Fibroblast of villous mesenchyme (primary cell): ENCODE measurements around the gene PRLHR. TPM values are rescaled to one million over a fixed set of nuclear protein-coding genes. Genes with fewer than 3 reads are reported as not detected.

ENCODE experiments used
- DNase-seq: peaks from one replicate; pipeline ENCODE4 v3.0.0-alpha.2; 2010; ENCODE audit warnings: low read depth
- H3K4me3 ChIP-seq: 2 replicates; pipeline ENCODE4 v1.5.1; 2011; ENCODE audit warnings: low read depth, mild to moderate bottlenecking, low read length
- CTCF ChIP-seq: IDR thresholded peaks from 2 replicates; pipeline ENCODE4 v1.5.1; 2012; ENCODE audit warnings: low read depth, mild to moderate bottlenecking, low read length; ENCODE audit not compliant: insufficient read depth
- total RNA-seq: library from RNA; depleted of rRNA; stranded (reverse); fragments of >200 nt; gene quantifications from 2 replicates; pipeline ENCODE4 v1.2.3, GENCODE V29; 2012

Gene PRLHR
- total RNA-seq, 1 donor: not detected

- no peak for TF ChIP-seq CTCF
Observed at GRCh38 chr10:118570591-118570990, 24.9 kb downstream of the PRLHR start.

GRCh38 chr10:118569882-118570252 lies 25.6 kb downstream of the PRLHR start:
- H3K4me3 ChIP-seq: no peak overlapping the region
- TF ChIP-seq CTCF: no peak
- DNase-seq: no peak

More at GRCh38 chr10:118570591-118570990, 24.9 kb downstream of the PRLHR start:
- DNase-seq: no peak
- H3K4me3 ChIP-seq: no peak overlapping the region

- peak; percentile 30 for DNase-seq
- no peak overlapping the region for H3K4me3 ChIP-seq
- no peak for TF ChIP-seq CTCF
Observed at GRCh38 chr10:118569241-118569881, 26.1 kb downstream of the PRLHR start.

- DNase-seq: peak; percentile 68
- peak overlapping the region; percentile 46 for H3K4me3 ChIP-seq
- peak; percentile 73 for TF ChIP-seq CTCF
Observed at GRCh38 chr10:118568327-118568848, 27.1 kb downstream of the PRLHR start.

GRCh38 chr10:118567701-118568248 lies 27.7 kb downstream of the PRLHR start:
- TF ChIP-seq CTCF: no peak
- no peak for DNase-seq
- no peak overlapping the region for H3K4me3 ChIP-seq

- no peak overlapping the region for H3K4me3 ChIP-seq
- no peak for TF ChIP-seq CTCF
- DNase-seq: no peak
Observed at GRCh38 chr10:118566911-118567310, 28.5 kb downstream of the PRLHR start.
